ENCODE data around the gene SEC63.

DNA sequence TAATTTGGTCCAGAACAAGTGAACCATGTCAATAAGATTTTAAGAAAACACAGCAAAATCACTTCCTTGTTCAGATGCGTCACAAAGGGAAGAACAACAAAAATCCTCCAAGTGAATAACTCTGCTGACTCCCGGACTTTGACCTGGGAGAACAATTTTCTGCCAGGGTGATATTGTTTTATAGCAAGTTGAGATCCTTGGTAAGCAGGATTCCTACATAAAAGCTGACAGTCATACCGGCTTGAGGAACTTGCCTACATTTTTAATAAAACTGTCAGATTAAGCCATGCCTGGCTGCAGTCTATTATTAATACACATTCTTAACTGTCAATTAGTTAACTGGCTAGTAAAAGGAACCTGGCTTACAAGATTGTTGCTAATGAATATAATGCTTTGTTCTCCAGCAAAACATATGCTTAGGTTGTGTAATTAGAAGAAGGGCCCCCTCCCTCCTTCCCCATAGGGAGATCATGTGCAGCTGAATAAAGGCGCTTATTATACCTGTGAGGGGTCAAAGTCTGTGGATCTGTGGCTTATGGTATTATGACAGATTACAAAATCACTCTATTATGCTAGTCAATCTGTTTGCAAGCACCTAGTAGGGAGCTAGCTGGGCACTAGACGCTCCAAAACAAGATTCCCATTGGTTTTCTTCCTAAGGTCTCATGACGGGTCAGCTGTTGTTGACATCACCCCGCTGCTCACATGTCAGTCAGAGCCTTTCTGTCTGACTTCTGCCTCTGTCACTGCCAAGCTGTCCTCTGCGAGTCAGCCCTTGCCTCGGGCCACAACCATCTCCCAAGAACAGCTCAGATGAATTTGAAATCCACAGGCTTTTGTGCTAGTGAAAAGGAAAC, 44.6 kb upstream of the SEC63 start:
- TF ChIP-seq POLR2A (IDR thresholded peaks at IDR 0.05; ENCODE audit: low read depth): no peak
- TF ChIP-seq, protein P1, sequence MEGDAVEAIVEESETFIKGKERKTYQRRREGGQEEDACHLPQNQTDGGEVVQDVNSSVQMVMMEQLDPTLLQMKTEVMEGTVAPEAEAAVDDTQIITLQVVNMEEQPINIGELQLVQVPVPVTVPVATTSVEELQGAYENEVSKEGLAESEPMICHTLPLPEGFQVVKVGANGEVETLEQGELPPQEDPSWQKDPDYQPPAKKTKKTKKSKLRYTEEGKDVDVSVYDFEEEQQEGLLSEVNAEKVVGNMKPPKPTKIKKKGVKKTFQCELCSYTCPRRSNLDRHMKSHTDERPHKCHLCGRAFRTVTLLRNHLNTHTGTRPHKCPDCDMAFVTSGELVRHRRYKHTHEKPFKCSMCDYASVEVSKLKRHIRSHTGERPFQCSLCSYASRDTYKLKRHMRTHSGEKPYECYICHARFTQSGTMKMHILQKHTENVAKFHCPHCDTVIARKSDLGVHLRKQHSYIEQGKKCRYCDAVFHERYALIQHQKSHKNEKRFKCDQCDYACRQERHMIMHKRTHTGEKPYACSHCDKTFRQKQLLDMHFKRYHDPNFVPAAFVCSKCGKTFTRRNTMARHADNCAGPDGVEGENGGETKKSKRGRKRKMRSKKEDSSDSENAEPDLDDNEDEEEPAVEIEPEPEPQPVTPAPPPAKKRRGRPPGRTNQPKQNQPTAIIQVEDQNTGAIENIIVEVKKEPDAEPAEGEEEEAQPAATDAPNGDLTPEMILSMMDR (IDR thresholded peaks at IDR 0.05): no peak

Data from esophagus muscularis mucosa (tissue), 3 donors.